Femur (tissue), 1 donor: ENCODE data around the gene ILKAP.

ENCODE experiments used
- DNase-seq: peaks from one replicate; pipeline ENCODE4 v3.0.0-alpha.2; 2017

The ILKAP gene

GRCh38 chr2:238163481-238164198 lies 39.9 kb downstream of the ILKAP start:
- peak; percentile 26 for DNase-seq

DNA sequence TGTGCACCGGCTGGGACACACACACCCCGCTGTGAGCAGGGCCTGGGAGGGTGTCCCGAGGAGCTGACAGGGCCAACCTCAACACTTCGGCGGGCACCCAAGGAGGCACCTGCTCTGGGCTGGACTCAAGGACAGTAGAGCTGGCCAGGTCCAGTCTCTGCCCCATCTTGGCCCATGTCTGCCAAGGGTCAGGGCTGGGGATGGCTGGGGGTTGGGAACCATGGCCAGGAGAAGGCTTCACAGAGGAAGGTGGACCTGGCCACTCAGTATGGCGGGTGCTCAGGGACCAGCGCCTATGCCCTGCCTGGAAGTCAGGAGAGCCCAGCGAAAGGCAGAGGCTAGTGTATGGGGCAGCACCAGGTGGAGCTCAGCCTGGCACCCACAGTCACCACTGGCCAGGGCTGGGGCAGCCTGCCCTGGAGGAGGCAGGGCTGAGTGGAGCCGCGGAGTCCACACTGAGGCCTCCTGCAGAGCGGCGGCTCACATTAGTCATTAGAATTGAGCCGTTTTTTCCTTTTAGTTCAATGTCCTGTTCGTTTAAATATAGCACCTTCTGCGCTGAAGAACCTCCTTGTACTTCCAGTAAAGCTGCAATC lies 40.6 kb downstream of the ILKAP start:
- no peak for DNase-seq

GRCh38 chr2:238162251-238162845 lies 41.1 kb downstream of the ILKAP start:
- DNase-seq, result no peak

GRCh38 chr2:238161291-238162051 lies 42.0 kb downstream of the ILKAP start:
- no peak for DNase-seq

- no peak for DNase-seq
Measured at GRCh38 chr2:238160206-238161129, 43.0 kb downstream of the ILKAP start.

DNA sequence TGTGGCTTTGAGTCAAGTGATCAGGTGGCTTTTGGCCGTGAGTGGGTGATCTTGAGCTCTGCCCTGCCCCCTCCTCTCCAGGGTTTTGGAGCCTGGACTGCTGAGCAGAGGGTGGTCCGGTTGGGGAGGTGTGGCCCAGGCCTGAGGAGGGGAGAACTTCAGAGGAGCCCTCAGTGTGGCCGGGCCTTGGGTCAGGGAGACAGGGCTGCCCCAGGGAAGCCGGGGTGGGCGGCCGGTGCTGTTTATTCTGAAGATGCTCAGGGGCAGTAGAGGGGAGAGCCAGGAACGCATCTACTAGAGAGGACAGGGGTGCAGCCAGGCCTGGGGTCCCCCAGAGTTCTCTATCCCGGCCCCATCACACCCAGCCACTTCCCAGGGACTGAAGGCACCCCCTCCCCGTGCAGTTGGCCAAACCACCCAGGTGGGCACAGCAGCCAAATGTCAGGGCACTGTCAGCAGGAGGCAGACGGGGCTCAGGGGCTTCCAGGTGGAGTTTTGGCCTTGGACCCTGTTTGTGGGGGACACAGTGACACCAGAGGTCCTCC lies 43.8 kb downstream of the ILKAP start:
- no peak for DNase-seq

DNA sequence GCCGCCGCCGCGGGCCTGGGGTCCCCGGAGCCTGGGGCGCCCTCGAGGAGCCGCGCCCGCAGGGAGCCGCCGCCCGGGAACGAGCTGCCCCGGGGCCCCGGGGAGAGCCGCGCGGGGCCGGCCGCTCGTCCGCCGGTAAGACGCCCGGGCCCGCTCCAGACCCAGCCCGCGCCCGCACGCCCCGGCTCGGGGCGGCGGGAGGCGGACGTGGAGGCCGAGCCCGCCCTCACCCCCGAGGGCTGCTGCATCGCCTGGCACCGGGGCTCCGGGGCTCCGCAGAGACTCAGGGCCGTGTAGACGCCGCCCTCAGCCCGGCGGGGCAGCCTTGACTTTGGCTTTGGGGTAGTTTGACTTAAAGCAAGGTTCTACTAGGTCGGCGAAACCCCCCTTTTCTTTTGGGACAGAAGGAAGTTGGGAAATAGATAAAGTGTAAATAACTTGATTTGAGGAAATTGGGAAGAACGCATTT lies 44.4 kb downstream of the ILKAP start:
- DNase-seq, result no peak

DNA sequence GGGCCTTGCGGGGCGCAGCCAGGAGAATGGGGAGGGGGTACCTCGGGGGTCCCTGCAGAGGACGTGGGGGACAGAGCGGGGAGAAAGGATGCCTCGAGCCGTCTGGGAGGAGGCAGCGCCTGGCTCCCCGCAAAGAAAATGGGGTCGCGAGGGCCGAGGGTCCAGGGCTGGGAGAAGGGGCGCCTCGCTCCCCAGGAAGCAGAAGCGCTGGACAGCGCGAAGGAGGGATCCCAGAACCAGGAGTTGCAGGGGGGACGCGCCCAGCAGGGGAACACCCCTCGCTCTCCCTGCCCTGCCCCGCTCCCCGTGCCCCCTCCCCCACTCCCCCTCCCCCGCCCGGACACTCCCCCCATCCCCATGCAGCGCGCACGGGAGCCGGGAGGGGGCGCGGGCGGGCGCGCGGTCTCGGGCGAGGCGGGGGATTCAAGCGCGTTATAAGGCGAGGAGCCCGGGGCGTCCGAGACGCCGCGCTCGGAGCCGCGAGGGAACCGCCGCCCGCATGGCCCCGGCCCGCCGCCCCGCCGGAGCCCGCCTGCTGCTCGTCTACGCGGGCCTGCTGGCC lies 44.9 kb downstream of the ILKAP start, which contains the start of gene ERFE:
Gene ERFE, plus strand, starts transcription at position 462 of the 562 bp plus-strand sequence. Its CDS starts 38 bp downstream, at position 500.
- peak; percentile 60 for DNase-seq

DNA sequence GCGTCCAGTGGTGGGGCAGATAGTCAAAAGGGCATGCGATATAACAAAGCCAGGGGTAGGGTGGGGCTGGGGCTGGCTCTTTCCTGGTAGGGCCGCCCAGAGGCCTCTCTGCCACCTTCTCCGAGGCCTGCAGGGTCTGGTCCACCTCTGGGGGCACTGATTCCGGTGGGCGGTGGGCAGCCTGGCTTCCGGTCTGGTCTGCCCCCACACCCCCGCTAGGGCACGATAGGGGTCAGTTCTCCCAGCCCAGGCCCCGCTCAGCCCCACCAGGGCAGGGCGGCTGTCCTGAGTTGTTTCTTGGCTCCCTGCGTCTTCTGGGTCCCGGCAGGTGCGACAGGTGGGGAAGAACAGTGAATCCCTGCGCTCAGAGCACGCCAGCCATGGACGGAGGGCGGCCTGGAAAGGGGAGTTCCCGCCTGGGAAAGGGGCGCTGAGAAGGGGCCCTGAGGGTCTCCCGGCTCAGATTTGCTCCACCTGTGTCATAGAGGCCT lies 45.4 kb downstream of the ILKAP start:
- no peak for DNase-seq

DNA sequence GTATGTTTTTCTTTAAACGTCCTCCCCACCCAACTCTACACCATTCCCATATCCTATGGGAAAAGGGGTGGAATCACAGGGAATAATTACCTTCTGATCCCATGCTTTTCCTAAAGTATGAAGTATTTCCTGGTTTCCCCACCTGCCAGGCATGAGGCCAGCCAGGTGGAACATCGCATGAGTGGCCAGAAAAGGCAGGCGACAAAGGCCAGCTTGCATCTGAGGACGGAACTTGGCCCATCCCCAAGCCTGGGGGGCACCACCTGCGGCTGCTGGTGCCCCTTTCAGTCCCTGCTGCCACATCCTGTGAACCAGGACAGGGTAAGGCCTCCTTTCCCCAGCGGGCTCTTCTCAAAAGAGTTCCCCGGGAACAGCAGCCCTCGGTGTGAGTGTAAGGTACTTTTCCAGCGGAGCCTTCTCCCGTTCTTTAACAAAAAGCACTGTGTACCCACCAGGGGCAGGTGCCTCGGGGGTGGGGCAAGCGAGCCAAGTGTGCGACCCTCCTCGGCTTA lies 45.9 kb downstream of the ILKAP start:
- DNase-seq, result no peak

- DNase-seq, result no peak
Measured at GRCh38 chr2:238155761-238156694, 47.5 kb downstream of the ILKAP start.

GRCh38 chr2:238155051-238155760 lies 48.3 kb downstream of the ILKAP start:
- DNase-seq, result peak; percentile 67

DNA sequence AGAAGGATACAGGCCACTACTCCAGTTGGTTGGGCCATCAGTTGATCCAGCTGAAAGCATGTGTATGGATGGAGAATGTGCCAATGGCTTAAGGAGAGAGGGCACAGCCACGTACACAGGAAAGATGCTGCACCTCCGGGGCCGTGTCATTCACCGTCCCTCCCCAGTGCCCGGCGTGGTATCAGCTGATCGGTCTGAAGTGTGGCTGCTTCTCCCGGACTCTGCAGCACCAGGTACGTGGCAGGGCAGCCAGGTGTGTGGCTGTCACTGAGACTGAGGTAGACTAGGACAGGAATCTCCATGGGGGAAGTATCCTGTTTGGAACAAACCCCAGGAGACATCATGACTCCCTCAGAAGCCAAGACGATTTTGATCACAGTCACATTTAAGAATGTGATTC lies 48.9 kb downstream of the ILKAP start:
- DNase-seq, result no peak

DNA sequence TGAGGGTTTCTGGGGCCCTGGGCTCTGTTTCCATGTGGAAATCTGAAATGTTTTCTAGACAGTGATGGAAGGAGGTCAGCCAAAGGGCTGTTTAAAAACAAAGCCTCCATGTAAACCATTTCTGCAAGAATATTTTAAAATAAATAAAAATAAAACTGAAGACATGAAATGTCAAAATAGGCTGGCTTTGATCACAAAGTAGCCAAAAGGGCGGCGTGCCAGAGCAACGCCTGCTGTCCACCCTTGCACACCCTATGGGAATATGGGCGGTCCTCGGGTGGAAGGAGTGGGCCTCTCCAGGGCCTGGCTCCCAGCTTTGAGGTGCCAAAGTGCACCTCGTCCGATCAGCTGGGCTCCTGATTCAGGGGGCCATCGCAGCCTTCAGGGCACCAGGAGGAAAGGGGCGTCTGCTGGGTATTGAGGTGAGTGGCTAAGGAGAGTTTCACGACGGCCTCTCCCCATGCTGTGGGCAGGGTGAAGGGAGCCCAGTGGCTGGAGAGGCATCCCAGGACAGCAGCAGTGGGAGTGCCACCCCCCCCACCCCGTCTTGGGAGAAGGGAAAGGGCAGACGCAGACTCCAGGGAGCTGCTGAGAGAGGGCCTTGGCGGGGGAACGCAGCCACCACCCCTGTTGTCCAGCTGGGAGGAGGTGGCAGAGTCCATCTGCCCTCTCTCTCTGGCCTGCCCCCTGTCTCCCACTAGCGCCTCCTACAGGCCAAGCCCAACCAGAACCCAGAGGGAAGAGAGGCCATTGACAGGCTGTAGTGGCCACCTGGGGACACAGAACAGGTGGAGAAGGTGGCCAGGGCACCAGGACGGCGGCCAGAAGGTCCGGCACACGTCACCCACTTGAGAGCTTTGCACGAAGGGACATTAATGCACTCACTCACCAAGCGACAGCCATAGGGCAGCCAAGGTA lies 50.5 kb downstream of the ILKAP start:
- DNase-seq, result no peak

DNA sequence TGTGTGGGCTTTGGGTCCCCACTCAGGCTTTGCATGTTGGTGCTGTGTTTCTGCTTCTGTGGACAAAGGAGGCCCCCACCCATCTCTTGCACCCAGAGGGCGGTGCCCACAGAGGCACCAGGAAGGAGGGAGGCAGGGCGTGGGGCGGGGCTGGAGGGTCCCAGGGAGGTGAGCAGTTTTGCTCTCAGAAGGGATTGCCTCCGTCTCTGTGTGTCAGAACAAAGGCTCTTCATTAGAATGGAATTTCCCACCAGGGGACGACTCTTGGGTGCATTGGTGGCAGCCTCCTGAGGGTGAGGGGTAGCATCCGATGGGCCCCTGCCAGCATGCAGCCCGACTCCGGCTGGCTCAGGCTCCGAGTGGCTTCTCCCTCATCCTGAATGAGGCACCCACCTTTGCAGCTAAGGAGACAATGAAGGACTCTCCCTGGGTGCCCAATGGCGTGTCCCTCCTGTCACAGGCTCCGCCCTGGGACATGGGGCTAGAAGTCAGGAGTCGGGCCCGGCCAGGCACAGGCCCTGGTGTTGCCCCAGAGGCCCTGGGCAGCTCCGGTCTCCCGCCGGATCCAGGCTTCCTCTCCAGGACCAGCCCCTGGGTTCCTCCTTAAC lies 51.8 kb downstream of the ILKAP start:
- DNase-seq, result no peak

DNA sequence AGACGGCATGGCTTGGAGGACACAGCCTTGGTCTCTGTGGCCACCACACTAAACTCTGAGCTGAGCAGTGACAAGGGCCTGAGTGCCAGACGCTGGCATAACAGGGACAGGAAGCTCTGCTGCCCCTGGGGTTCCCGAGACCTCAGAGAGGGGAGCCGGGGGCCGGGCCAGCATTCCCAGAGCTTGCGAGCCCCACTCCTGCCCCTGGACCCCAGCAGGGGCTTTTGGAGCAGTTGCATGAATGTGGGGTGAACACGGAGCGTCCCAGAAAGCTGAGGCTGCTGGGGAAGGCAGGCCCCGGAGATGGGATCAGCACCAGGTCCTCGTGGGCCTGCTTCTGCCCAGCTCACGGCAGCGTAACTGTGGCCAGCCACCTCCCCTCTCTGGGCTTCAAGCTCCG lies 52.3 kb downstream of the ILKAP start:
- DNase-seq, result no peak

- DNase-seq, result no peak
Measured at GRCh38 chr2:238150686-238151085, 52.8 kb downstream of the ILKAP start.
